Measurements from ENCODE around the gene STRA6. TPM values are rescaled to one million over a fixed set of nuclear protein-coding genes. Genes with fewer than 3 reads are reported as not detected.
A peak's percentile ranks its signal among the peaks of the same experiment; 100 is the strongest.

STRA6 gene, protein sequence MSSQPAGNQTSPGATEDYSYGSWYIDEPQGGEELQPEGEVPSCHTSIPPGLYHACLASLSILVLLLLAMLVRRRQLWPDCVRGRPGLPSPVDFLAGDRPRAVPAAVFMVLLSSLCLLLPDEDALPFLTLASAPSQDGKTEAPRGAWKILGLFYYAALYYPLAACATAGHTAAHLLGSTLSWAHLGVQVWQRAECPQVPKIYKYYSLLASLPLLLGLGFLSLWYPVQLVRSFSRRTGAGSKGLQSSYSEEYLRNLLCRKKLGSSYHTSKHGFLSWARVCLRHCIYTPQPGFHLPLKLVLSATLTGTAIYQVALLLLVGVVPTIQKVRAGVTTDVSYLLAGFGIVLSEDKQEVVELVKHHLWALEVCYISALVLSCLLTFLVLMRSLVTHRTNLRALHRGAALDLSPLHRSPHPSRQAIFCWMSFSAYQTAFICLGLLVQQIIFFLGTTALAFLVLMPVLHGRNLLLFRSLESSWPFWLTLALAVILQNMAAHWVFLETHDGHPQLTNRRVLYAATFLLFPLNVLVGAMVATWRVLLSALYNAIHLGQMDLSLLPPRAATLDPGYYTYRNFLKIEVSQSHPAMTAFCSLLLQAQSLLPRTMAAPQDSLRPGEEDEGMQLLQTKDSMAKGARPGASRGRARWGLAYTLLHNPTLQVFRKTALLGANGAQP
- total RNA-seq (2014; rRNA removed): 0.29 and 5.8 TPM in 2 replicates
- percentile 5 among the genes with signal in this experiment for Bru-seq, nascent RNA
- BruChase-seq, experiment 1, labeled RNA remaining after a 6-hour chase: percentile 3 among the genes with signal in this experiment
- BruChase-seq, experiment 2, labeled RNA remaining after a 2-hour chase: percentile 2 among the genes with signal in this experiment
- long read RNA-seq: 0 reads

DNA sequence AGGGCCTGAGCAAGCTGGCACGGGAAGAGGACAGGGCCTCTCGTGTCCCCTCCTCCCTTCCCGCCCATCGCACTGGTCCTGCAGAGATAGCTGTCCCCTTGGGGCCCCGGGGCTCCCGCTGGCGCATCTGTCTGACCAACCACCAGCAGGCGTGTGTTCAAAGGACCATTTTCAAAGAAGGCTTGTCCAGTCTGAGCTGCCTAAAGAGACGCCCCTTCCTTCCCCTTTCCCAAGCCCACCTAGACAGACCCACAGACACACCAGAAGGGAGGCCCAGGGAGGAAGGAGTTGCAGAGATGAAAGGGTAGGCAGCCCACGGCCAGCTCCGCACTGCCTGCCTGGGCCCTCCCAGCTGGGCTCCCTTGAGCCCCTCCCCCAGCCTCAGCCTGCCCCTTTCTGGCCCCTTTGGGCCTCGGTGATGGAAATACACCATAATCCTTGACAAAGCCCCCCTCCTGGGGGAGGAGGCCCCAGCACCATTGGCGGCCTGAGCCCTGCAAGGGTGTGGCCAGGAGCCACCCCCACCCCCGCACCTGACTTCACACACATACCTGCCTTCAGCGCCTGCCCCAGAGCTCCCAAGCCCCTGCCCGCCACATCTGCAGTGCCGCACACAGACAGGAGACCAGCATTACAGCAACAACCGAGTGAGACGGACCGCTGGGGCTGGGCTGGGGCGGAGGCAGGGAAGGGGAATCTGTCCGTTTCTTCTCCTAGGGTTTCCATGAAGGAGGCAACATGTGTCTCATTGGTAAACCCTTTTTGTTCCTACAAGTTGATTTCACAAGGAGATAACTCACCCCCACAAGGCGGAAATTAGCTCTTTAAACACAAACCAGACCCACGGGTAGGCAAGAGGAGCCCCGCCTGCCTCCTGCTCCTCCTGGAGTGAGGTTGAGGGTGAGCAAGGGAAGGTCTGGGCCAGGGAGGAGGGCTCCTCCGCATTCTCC is at the start of gene STRA6:
Gene STRA6, minus strand, starts transcription at position 336 of the 950 bp plus-strand sequence. CDS start 520 bp downstream, outside the sequence.
- Histone ChIP-seq H3K9me2 (replicated peaks; ENCODE audit: low read length) (no peaks in the 10 kb centered on the region), H3K27ac (ENCODE audit: low read length) (peak within 1 kb of the TSS; percentile 80), H4K20me1 (ENCODE audit: low read length) (no peaks in the 10 kb centered on the region), H3K4me2 (ENCODE audit: low read length) (peak within 1 kb of the TSS; percentile 49; the same call in 1 of the 2 replicates), H3K4me1 (ENCODE audit: insufficient read depth, low read length) (peaks cover 43% of the 10 kb centered on the region), H3K9me3 (ENCODE audit: low read length) (no peaks in the 10 kb centered on the region), H3K79me2 (ENCODE audit: low read length) (no peaks in the 10 kb centered on the region), H3F3A (ENCODE audit: low read length, unreplicated experiment) (no peaks in the 10 kb centered on the region), H3K36me3 (ENCODE audit: low read depth, low read length) (no peaks in the 10 kb centered on the region), H3K27me3 (ENCODE audit: low read length) (no peaks in the 10 kb centered on the region), H2AFZ (ENCODE audit: low read length) (no peak within 1 kb of the TSS), H3K4me3 (ENCODE audit: low read length) (no peak within 1 kb of the TSS), H3K9ac (ENCODE audit: low read length) (peak within 1 kb of the TSS; percentile 31; the same call in 1 of the 2 replicates)
- no peak for ATAC-seq
- CTCF ChIA-PET: no interaction called here
- intact Hi-C loops (cut with micrococcal nuclease): no loop called here
- BruUV-seq (replicated peaks): no TSS peak
- POLR2A ChIA-PET (ENCODE audit: unreplicated experiment): no interaction called here
- TF ChIP-seq EZH2phosphoT487 (IDR thresholded peaks at IDR 0.05; ENCODE audit: borderline replicate concordance, low read length) (no peak), EZH2 (IDR thresholded peaks at IDR 0.05; ENCODE audit: low read length, unreplicated experiment) (no peak)
- TF ChIP-seq, protein P1, sequence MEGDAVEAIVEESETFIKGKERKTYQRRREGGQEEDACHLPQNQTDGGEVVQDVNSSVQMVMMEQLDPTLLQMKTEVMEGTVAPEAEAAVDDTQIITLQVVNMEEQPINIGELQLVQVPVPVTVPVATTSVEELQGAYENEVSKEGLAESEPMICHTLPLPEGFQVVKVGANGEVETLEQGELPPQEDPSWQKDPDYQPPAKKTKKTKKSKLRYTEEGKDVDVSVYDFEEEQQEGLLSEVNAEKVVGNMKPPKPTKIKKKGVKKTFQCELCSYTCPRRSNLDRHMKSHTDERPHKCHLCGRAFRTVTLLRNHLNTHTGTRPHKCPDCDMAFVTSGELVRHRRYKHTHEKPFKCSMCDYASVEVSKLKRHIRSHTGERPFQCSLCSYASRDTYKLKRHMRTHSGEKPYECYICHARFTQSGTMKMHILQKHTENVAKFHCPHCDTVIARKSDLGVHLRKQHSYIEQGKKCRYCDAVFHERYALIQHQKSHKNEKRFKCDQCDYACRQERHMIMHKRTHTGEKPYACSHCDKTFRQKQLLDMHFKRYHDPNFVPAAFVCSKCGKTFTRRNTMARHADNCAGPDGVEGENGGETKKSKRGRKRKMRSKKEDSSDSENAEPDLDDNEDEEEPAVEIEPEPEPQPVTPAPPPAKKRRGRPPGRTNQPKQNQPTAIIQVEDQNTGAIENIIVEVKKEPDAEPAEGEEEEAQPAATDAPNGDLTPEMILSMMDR (conservative IDR thresholded peaks at IDR 0.05; ENCODE audit: low read depth, low read length): no peak
- no peak for DNase-seq

DNA sequence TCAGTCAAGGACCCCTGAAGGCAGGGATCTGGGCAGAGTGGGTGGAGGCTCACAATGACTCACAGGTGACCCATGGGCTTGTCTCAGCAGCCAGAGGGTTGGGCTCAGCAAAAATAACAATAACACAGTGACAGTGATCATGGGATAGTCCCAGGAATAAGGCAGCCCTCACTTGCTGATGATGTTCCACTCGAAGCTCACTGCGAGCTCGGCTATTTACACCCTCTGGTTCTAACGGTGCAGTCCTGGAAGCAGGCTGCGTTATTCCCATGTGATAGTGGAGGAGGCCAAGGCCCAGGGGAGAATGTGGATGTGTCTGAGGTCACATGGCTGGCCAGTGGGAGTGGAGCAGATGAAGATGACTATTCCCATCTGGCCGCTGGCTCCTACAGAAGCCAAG is 49.7 kb upstream of the STRA6 start:
- CTCF ChIA-PET: no interaction called here
- Histone ChIP-seq H3K9me3 (ENCODE audit: low read length) (no peaks in the 10 kb centered on the region), H3K4me1 (ENCODE audit: insufficient read depth, low read length) (no peaks in the 10 kb centered on the region), H3K27ac (ENCODE audit: low read length) (no peak overlapping the region), H2AFZ (ENCODE audit: low read length) (no peak overlapping the region), H3K9ac (ENCODE audit: low read length) (no peak overlapping the region), H3K4me2 (ENCODE audit: low read length) (no peak overlapping the region), H3K36me3 (ENCODE audit: low read depth, low read length) (no peaks in the 10 kb centered on the region), H3K79me2 (ENCODE audit: low read length) (no peaks in the 10 kb centered on the region), H3K27me3 (ENCODE audit: low read length) (peaks cover 11% of the 10 kb centered on the region; the same call in 1 of the 2 replicates), H3K9me2 (replicated peaks; ENCODE audit: low read length) (no peaks in the 10 kb centered on the region), H4K20me1 (ENCODE audit: low read length) (no peaks in the 10 kb centered on the region), H3K4me3 (ENCODE audit: low read length) (no peak overlapping the region), H3F3A (ENCODE audit: low read length, unreplicated experiment) (no peaks in the 10 kb centered on the region)
- TF ChIP-seq EZH2phosphoT487 (IDR thresholded peaks at IDR 0.05; ENCODE audit: borderline replicate concordance, low read length) (no peak), EZH2 (IDR thresholded peaks at IDR 0.05; ENCODE audit: low read length, unreplicated experiment) (no peak)
- TF ChIP-seq, protein P1 (conservative IDR thresholded peaks at IDR 0.05; ENCODE audit: low read depth, low read length): no peak
- intact Hi-C loops (cut with micrococcal nuclease): no loop called here
- DNase-seq (peak; percentile 11), ATAC-seq (no peak)
- POLR2A ChIA-PET (ENCODE audit: unreplicated experiment): no interaction called here
- no TSS peak for BruUV-seq (replicated peaks)
